Measurements from ENCODE around the gene TOX3.

TOX3 gene

GRCh38 chr16:52547004-52547833 is at the start of gene TOX3:
Gene TOX3, minus strand, starts transcription at chr16:52547143. Its CDS starts 420 bp downstream, at chr16:52546723.
- no peak within 1 kb of the TSS for H3K4me3 ChIP-seq (replicated peaks in 1 of 2; ENCODE audit: low read depth in 2 of 2, low read length in 2 of 2)
- TF ChIP-seq CTCF (IDR thresholded peaks at IDR 0.05; ENCODE audit: low read depth, low read length): no peak

GRCh38 chr16:52592778-52593177 is 45.8 kb upstream of the TOX3 start:
- no peak for DNase-seq (ENCODE audit: low read depth in 2 of 2)
- TF ChIP-seq CTCF (IDR thresholded peaks at IDR 0.05; ENCODE audit: low read depth, low read length): no peak
- no peak overlapping the region for H3K4me3 ChIP-seq (replicated peaks in 1 of 2; ENCODE audit: low read depth in 2 of 2, low read length in 2 of 2)

More at GRCh38 chr16:52547004-52547833, at the start of gene TOX3:
- no peak for DNase-seq (ENCODE audit: low read depth in 2 of 2)

- no peak for TF ChIP-seq CTCF (IDR thresholded peaks at IDR 0.05; ENCODE audit: low read depth, low read length)
- H3K4me3 ChIP-seq (replicated peaks in 1 of 2; ENCODE audit: low read depth in 2 of 2, low read length in 2 of 2): no peak overlapping the region
- no peak for DNase-seq (ENCODE audit: low read depth in 2 of 2)
Observed at GRCh38 chr16:52591934-52592592, 45.1 kb upstream of the TOX3 start.

GRCh38 chr16:52591471-52591870 is 44.5 kb upstream of the TOX3 start:
- TF ChIP-seq CTCF (IDR thresholded peaks at IDR 0.05; ENCODE audit: low read depth, low read length): no peak
- DNase-seq (ENCODE audit: low read depth in 2 of 2): no peak
- H3K4me3 ChIP-seq (replicated peaks in 1 of 2; ENCODE audit: low read depth in 2 of 2, low read length in 2 of 2): no peak overlapping the region

GRCh38 chr16:52586159-52586558 is 39.2 kb upstream of the TOX3 start:
- TF ChIP-seq CTCF (IDR thresholded peaks at IDR 0.05; ENCODE audit: low read depth, low read length): no peak
- no peak for DNase-seq (ENCODE audit: low read depth in 2 of 2)
- no peak overlapping the region for H3K4me3 ChIP-seq (replicated peaks in 1 of 2; ENCODE audit: low read depth in 2 of 2, low read length in 2 of 2)

GRCh38 chr16:52584354-52585320 is 37.7 kb upstream of the TOX3 start:
- no peak for TF ChIP-seq CTCF (IDR thresholded peaks at IDR 0.05; ENCODE audit: low read depth, low read length)
- no peak for DNase-seq (ENCODE audit: low read depth in 2 of 2)

More at GRCh38 chr16:52584354-52585320, 37.7 kb upstream of the TOX3 start:
- no peak overlapping the region for H3K4me3 ChIP-seq (replicated peaks in 1 of 2; ENCODE audit: low read depth in 2 of 2, low read length in 2 of 2)
